Suprapubic skin (tissue), 4 donors: ENCODE results near the gene ADAMTS7. TPM values are rescaled to one million over a fixed set of nuclear protein-coding genes. Genes with fewer than 3 reads are reported as not detected.
A peak's percentile ranks its signal among the peaks of the same experiment; 100 is the strongest.
"Not testable (repeated sequence)": the region's sequence is repeated elsewhere in the genome, so short reads cannot be mapped to it uniquely, and the experiment has no call there.

Source experiments
- DNase-seq, 2 donors: peaks; one replicate each; pipeline ENCODE4 v3.0.0-alpha.2; 2019; ENCODE audit warnings: low spot score in 2 of 2
- H3K27ac ChIP-seq: fragments of 200-600 bp; sonication (generic); one replicate; pipeline ENCODE4 v1.5.1; 2019
- H3K27me3 ChIP-seq: fragments of 200-600 bp; sonication (generic); one replicate; pipeline ENCODE4 v1.5.1; 2019
- H3K36me3 ChIP-seq: fragments of 200-600 bp; sonication (generic); one replicate; pipeline ENCODE4 v1.5.1; 2019
- H3K4me1 ChIP-seq: fragments of 200-600 bp; sonication (generic); one replicate; pipeline ENCODE4 v1.5.1; 2019
- H3K4me3 ChIP-seq: fragments of 200-600 bp; sonication (generic); one replicate; pipeline ENCODE4 v1.5.1; 2019; ENCODE audit warnings: mild to moderate bottlenecking
- H3K9me3 ChIP-seq: fragments of 200-600 bp; sonication (generic); one replicate; pipeline ENCODE4 v1.5.1; 2019
- EP300 ChIP-seq: sonication (generic); formaldehyde crosslinking; IDR thresholded peaks from one replicate; pipeline ENCODE4 v1.6.1; 2017; ENCODE audit warnings: antibody characterized with exemption
- POLR2A ChIP-seq, 2 donors: fragments of 450-650 bp; IDR thresholded peaks; one replicate each; pipeline ENCODE4 v1.6.1; 2017; ENCODE audit warnings: antibody characterized with exemption in 2 of 2, mild to moderate bottlenecking in 2 of 2, moderate library complexity in 2 of 2
- POLR2AphosphoS5 ChIP-seq, 3 donors: sonication (generic); formaldehyde crosslinking; IDR thresholded peaks; one replicate each; pipeline ENCODE4 v1.6.1; 2017; ENCODE audit warnings: antibody characterized with exemption in 3 of 3
- WGBS: methylation state at CpG from one replicate; pipeline ENCODE4 v1.1.5; 2018; 5-methylcytosine and 5-hydroxymethylcytosine counted together
- total RNA-seq, 4 donors: library from RNA; depleted of rRNA; stranded (reverse); fragments of >200 nt; gene quantifications; one replicate each; pipeline ENCODE4 v1.1.0, GENCODE V29; 2016
- TF ChIP-seq, protein P1 (sequence below), 2 donors: fragments of 200-600 bp in 1 of 2; fragments of 450-650 bp in 1 of 2; sonication (generic) in 1 of 2; IDR thresholded peaks; one replicate each; pipeline ENCODE4 v1.5.1; 2016 to 2019; ENCODE audit warnings: antibody characterized with exemption in 2 of 2, mild to moderate bottlenecking in 1 of 2, moderate library complexity in 1 of 2

The ADAMTS7 gene
- total RNA-seq, 4 donors from 2014 or later, result 1.1 to 1.2 (median 1.2) TPM

DNA sequence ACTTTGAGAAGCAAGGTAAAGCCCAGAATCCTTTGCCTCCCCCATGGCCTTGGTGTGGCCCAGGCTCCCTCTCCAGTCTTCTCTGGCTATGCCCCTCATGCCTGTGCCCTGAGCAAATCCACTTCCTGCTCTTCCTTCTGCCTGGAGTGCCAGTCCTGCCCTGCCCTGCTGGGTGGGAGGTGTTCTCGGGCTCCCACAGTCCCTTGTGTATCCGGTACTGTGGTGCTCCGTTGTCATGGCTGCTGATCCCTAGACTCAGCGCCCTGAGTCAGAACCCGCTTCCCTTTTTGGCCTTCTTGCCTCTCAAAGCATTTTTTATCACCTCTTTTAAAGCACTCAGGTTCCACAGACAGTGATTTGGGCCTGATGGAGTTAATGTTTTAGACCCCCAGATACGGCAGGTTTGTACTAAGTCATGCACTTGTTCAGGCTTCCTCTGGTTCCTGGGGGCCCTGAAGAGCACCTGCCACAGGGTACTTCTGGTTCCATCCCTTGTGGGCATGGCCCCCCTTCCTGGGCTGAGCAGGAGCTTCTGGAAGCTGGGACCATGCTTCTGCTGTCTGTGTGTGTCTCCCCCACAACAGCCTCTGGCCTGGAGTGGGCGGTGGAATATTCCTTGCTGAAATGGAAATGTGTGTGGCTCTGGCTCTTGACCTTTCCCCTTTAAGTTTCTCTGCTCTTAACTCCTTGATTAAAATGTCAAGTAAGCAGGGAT is 29.6 kb upstream of the ADAMTS7 start:
- H3K4me1 ChIP-seq, result no peaks in the 10 kb centered on the region
- TF ChIP-seq POLR2AphosphoS5 (IDR thresholded peaks at IDR 0.05), result no peak
- TF ChIP-seq, protein P1, sequence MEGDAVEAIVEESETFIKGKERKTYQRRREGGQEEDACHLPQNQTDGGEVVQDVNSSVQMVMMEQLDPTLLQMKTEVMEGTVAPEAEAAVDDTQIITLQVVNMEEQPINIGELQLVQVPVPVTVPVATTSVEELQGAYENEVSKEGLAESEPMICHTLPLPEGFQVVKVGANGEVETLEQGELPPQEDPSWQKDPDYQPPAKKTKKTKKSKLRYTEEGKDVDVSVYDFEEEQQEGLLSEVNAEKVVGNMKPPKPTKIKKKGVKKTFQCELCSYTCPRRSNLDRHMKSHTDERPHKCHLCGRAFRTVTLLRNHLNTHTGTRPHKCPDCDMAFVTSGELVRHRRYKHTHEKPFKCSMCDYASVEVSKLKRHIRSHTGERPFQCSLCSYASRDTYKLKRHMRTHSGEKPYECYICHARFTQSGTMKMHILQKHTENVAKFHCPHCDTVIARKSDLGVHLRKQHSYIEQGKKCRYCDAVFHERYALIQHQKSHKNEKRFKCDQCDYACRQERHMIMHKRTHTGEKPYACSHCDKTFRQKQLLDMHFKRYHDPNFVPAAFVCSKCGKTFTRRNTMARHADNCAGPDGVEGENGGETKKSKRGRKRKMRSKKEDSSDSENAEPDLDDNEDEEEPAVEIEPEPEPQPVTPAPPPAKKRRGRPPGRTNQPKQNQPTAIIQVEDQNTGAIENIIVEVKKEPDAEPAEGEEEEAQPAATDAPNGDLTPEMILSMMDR (IDR thresholded peaks at IDR 0.05), result no peak
- no peaks in the 10 kb centered on the region for H3K27me3 ChIP-seq
- H3K36me3 ChIP-seq, result no peaks in the 10 kb centered on the region
- H3K4me3 ChIP-seq, result no peak overlapping the region
- 73% methylated on average over 7 of the region's 7 CpGs for WGBS
- peak in 1 of 2 donors; percentile 60 for DNase-seq
- no peak overlapping the region for H3K27ac ChIP-seq
- no peaks in the 10 kb centered on the region for H3K9me3 ChIP-seq

- H3K36me3 ChIP-seq, H3K4me3 ChIP-seq, H3K4me1 ChIP-seq, H3K27ac ChIP-seq, H3K27me3 ChIP-seq, H3K9me3 ChIP-seq: not testable (repeated sequence)
- 79% methylated on average over 6 of the region's 6 CpGs for WGBS
- DNase-seq, result peak in 1 of 2 donors; percentile 5
Measured at GRCh38 chr15:78839151-78839550, 27.9 kb upstream of the ADAMTS7 start.

DNA sequence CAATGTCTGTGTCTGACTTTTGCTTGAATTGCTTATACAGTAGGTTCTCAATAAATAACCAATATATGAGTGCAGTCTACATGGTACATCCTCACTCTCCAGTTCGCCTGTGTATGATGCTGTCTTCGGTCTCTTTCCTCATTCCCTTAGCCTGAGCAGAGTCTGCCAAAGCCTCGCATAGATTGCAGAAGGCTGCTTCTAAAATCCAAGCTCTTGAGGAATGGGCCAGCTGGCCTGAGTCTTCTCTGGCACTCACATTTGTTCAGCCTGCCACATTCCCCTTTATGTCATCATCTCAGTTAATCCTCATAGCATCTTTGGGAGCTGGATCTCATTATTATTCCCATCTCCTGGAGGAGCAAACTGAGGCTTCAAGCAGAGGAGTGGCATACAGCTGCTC is 27.2 kb upstream of the ADAMTS7 start:
- H3K36me3 ChIP-seq, result no peaks in the 10 kb centered on the region
- no peaks in the 10 kb centered on the region for H3K9me3 ChIP-seq
- WGBS, result 39% methylated on average over 3 of the region's 3 CpGs
- TF ChIP-seq POLR2AphosphoS5 (IDR thresholded peaks at IDR 0.05) (no peak), EP300 (no peak), POLR2A (IDR thresholded peaks at IDR 0.05) (no peak)
- TF ChIP-seq, protein P1 (IDR thresholded peaks at IDR 0.05), result no peak
- no peak for DNase-seq
- H3K4me3 ChIP-seq, result no peak overlapping the region
- H3K27me3 ChIP-seq, result no peaks in the 10 kb centered on the region
- H3K27ac ChIP-seq, result no peak overlapping the region
- H3K4me1 ChIP-seq, result no peaks in the 10 kb centered on the region

DNA sequence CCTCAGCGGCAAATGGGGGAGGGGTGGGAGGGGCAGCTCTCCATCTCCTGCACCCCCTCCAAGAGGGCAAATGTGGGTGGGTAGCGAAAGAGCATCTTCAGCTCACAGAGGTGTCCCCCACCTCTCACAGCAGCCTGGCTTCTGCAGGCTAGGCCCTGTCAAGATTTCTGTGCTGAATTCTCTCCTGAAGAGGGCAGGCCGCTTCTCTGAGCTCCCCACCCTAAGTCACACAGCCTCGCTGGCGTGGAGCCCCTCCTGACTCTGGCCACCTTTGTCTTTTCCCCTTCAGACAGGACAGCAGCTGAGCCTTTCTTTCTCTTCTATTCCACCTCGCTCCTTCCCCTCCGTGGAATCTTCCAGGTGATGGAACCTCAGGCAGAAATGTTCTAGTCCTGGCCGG is 26.3 kb upstream of the ADAMTS7 start:
- no peak overlapping the region for H3K4me3 ChIP-seq
- H3K36me3 ChIP-seq, result no peaks in the 10 kb centered on the region
- TF ChIP-seq POLR2AphosphoS5 (IDR thresholded peaks at IDR 0.05) (no peak), POLR2A (IDR thresholded peaks at IDR 0.05) (no peak), EP300 (no peak)
- TF ChIP-seq, protein P1 (IDR thresholded peaks at IDR 0.05), result no peak
- no peak for DNase-seq
- H3K27me3 ChIP-seq, result peaks cover 2% of the 10 kb centered on the region
- no peaks in the 10 kb centered on the region for H3K4me1 ChIP-seq
- 80% methylated on average over 8 of the region's 8 CpGs for WGBS
- H3K27ac ChIP-seq, result no peak overlapping the region
- H3K9me3 ChIP-seq, result no peaks in the 10 kb centered on the region

DNA sequence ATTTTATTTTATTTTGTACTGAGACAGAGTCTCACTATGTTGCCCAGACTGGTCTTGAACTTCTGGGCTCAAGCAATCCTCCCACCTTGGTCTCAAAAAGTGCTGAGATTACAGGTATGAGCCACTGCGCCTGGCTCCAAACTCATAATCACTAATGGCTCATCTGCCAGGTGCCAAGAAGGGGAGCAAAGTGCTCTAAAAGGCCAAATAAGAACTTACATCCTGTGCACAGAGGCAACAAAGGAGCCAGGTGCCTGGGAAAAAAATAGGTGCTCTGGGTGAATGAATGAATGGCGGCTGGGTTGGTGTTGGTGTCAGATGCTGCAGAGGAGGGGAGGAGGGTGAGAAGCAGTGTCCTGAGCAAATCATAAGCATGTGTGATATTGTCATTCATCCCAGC is 25.9 kb upstream of the ADAMTS7 start:
- 77% methylated on average over 2 of the region's 2 CpGs for WGBS
- no peak for TF ChIP-seq POLR2AphosphoS5 (IDR thresholded peaks at IDR 0.05)
- TF ChIP-seq POLR2A (IDR thresholded peaks at IDR 0.05), result no peak
- TF ChIP-seq, protein P1 (IDR thresholded peaks at IDR 0.05), result no peak
- TF ChIP-seq EP300, result no peak
- DNase-seq, result no peak
- Histone ChIP-seq H3K36me3 (no peaks in the 10 kb centered on the region), H3K27ac (no peak overlapping the region), H3K9me3 (no peaks in the 10 kb centered on the region), H3K4me1 (no peaks in the 10 kb centered on the region), H3K4me3 (no peak overlapping the region), H3K27me3 (peaks cover 4% of the 10 kb centered on the region)

- peaks cover 12% of the 10 kb centered on the region for H3K27me3 ChIP-seq
- H3K27ac ChIP-seq, result no peak overlapping the region
- no peaks in the 10 kb centered on the region for H3K9me3 ChIP-seq
- no peak for DNase-seq
- WGBS, result 96% methylated on average over 1 of the region's 1 CpG
- TF ChIP-seq, protein P1 (IDR thresholded peaks at IDR 0.05), result no peak
- TF ChIP-seq POLR2AphosphoS5 (IDR thresholded peaks at IDR 0.05) (no peak), POLR2A (IDR thresholded peaks at IDR 0.05) (no peak), EP300 (no peak)
- no peaks in the 10 kb centered on the region for H3K36me3 ChIP-seq
- H3K4me3 ChIP-seq, result no peak overlapping the region
- no peaks in the 10 kb centered on the region for H3K4me1 ChIP-seq
Measured at GRCh38 chr15:78836333-78836732, 25.1 kb upstream of the ADAMTS7 start.
